ENCODE measurements around the gene BPIFB1.

- TF ChIP-seq ZNF274 (IDR thresholded peaks at IDR 0.05; ENCODE audit: low read depth, low read length), result no peak
- no peak for TF ChIP-seq SUZ12 (IDR thresholded peaks at IDR 0.05; ENCODE audit: extremely low read depth, insufficient read depth, insufficient read length)
Measured at GRCh38 chr20:33339515-33340058, 56.6 kb downstream of the BPIFB1 start.
